Jurkat, Clone E6-1 (cell line): ENCODE measurements around the gene ZNF385B.

Experiments used
- DNase-seq: peaks from one replicate; pipeline ENCODE4 v3.0.0-alpha.2; 2011; ENCODE audit warnings: low read depth, low spot score
- H3K4me3 ChIP-seq: 2 replicates; pipeline ENCODE4 v1.5.1; 2011; ENCODE audit warnings: mild to moderate bottlenecking, low read length, control low read depth, moderate library complexity

ZNF385B gene

DNA sequence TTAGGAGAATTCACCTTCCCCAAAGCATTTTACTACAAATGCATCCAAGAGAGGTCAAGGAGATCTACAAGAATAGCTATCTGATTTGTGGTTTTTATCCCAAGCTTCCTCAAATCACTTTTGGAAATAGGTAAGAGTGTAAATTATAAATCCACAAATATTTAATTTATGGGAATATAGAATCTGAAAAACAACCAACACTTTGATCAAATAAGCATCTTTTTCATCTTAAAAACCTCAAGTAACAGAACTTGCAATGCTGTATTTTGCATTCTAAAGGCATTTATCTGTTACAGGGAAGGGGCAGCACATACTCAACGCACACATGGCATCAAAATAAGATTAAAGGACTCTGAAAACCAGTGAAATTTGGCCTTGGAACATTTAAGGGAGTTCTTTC lies 1.9 kb downstream of the ZNF385B start:
- no peak for DNase-seq
- H3K4me3 ChIP-seq, result no peak overlapping the region

DNA sequence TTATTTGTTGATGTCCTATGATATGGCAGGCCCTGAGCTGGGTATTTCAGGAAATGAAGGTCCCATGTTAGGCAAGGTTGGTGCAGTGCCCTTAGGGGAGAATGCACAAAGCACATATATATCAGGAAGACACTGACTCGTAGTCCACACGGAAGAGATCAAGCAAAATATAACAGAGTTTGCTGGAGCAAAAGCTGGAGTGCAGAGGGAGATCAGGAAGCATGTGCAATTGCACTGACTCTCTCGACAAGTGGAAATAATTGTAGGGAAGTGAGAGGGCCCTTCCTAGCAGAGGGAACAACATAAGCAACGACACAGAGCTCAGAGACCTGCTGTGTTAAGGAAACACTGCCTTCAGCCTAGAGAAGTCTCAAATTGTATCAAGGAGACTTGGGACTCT lies 4.2 kb downstream of the ZNF385B start:
- no peak overlapping the region for H3K4me3 ChIP-seq
- no peak for DNase-seq

DNA sequence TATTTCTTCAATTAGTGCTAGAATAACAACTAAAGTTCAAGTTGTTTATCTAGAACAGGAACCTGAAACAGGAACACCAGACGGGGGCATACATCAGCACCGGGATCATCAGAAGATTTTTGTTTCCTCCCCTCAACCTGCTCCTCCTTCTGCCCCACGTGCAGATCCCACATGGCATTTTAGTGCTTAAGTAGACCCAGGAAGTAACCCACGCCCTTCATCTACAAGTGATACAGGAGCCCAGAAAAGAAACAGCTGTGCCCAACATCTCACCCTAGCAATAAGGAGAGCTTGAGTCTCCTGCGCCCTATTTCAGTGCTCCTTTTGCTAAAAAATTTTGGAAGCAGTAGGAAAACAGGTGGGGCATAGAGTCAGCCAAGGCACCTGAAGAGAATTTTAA lies 5.2 kb downstream of the ZNF385B start:
- DNase-seq, result no peak
- H3K4me3 ChIP-seq, result no peak overlapping the region

DNA sequence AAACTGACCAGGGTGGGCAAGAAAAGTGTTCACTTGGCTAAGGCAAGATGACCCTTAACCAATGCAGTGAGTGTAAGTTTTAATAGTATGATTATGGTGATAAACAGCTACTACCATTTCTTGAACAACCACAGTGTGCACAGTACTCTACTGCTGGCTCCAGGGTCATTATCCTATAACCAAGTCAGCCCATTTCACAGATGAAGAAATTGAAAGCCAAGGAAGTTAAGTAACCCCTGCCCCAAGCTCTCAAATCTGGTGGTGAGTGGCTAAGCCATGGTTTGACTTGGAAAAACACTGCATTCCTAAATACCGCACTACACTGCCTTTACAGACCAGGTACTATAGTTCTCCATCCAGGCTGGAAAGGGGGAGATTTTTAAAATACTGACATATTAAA lies 5.7 kb downstream of the ZNF385B start:
- no peak overlapping the region for H3K4me3 ChIP-seq
- no peak for DNase-seq

DNA sequence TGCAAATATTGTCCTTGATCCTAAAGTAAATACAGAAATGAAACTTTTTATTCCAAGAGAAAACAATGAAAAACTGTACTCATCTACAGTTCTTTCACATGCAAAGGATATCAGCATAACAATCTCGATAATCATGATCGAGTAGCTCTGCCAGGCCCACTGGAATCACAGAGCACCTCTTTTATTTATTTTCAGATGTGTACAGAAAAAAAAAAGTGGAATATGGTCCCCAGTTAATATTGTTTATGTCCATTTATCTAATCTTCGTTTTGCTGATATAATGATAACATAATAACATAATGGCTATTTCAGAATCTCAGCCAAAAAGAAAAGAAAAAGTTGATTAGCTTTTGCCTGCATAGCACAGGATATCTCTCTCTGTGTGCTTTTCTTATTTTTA lies 6.5 kb downstream of the ZNF385B start:
- DNase-seq, result no peak
- no peak overlapping the region for H3K4me3 ChIP-seq

DNA sequence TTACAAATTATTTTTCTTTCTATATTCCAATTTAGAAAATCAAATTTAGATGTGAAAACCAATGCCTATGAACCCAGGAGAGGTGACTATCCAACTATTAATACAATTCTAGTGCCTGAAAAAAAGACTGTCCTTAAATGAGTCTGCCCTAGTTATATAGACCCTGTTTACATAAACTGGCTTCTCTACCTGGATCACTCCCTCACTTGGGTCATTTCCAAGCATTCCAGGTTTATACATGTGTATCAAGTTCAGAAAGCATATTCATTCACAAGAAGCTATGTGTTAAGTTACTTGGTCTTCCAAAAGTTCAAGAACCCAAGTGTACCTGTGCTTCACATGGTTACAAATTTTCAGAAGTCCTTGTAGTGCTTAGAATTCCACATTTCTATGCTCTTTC lies 8.3 kb downstream of the ZNF385B start:
- no peak for DNase-seq

DNA sequence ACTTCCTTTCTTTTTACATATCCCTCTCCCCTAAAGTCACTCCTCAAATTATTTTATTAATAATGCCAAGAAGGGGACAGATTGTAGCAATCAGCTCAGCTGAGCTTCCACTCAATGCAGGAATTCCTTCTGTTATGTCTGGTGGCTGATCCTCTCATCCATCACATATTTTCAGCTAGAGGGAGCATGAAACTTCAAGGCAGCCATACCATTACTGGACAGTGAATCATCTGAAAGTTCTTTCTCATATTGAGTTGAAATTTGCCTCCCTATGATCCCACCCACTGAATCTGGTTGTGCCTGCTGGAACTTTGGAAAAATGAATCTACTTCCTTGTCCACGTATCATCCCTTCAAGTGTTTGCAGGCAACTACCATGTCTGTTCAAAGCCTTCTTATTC lies 11.2 kb downstream of the ZNF385B start:
- no peak overlapping the region for H3K4me3 ChIP-seq
- DNase-seq, result no peak

More for the DNA sequence above, 8.3 kb downstream of the ZNF385B start:
- H3K4me3 ChIP-seq, result no peak overlapping the region

DNA sequence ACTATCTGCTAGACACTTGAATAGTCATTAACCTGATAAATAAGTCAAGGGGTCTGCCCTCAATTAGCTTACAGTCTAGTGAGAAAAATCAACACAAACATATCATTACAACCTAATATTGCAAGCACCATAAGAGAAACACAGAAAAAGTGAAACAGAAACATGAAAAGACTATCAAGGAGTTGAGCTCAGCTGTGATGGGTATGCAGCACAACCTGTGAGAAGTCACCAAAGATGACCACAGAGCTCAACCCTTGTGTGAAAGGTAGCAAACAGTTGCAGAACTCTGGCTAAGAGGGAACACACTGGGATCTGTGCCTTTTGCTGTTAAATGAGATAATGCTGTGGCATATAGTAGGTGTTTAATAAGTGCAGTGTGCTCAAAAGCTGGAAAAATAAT lies 11.7 kb downstream of the ZNF385B start:
- H3K4me3 ChIP-seq, result no peak overlapping the region
- DNase-seq, result no peak

DNA sequence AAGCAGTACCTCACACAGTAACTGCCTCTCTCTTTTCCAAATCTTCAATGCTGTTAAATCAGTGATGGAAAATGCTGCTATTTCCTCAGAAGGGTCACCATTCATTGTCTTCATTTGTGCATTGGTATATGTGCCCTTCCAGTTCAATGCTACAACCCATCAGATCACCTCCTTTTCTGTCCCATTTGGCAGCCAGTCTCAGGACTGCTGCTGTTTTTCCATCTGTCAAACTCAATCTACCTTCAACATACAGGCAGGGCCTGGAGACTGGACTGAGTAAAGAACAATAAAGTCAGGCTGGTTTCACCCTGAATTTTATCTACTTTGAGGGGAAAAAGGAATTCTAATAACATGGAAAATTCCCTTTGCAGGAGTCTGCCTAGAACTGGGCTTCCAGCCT lies 17.9 kb downstream of the ZNF385B start:
- DNase-seq, result no peak

DNA sequence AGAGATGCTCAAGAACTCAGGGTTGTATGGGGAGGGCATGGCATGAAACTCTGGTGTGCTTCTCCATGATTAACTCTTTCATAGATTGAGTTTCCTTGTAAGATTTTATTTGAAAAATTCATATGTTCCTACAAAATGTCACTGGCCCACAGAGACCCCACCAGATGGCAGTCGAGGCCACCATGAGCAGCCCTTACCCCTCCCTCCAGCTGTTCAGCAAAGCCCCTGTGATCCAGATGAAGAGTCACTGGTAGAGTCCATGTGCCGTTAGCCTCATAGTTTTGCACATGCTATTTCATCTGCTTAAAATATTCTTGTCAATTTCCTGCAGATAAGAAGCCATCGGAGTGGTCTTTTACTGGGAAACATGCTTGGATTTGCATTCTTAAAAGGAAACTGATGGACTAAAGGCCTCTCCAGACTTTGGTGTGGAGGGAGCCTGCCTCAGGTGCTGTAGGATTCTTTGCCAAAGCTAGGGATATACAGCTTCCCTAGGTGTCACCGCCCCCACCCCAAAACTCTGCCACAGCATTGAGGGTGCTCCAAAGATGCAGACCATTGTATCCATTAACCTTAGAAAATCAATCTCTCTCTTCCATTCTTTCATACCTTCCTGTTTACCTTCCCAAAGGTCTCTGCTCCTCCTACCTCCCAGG lies 18.8 kb downstream of the ZNF385B start:
- peak; percentile 9 for DNase-seq
- H3K4me3 ChIP-seq, result no peak overlapping the region

More for the DNA sequence above, 17.9 kb downstream of the ZNF385B start:
- H3K4me3 ChIP-seq, result no peak overlapping the region

DNA sequence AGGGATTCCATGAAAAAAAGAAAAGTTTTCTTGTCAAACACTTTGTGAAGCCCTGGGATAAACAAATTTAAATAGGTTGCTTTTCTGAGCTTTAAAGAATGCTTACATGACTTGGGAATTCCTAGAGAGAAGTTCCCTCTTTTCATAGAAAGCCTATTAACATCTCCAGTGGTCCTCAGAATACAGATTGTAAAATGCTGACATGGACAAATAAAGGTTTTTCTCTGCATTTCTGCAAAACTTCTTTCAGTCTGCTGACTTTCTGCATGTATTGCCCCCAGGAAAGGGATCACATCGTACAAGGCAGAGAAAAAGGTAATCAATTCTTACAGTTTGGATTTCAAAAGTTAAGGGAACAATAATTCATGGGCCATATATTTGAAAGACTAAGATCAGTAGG lies 20.6 kb downstream of the ZNF385B start:
- DNase-seq, result no peak

DNA sequence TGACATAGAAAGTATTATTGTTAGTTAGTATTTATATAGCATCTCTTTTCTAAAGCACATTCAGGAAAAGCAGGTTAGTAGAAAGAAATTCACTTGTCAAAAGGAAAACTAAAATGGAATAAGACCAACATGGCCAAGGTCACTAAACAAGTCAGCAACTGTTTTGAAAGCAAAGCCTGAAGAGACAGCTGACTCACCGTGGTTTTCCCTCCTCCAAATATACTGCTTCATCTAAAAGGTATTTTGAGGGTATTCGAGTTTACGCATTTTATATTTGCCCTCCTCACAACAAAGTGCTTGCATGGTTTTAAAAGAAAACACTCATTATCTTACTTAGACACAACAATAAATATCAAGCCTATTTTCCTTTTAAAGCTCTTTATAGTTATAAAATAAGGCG lies 24.0 kb downstream of the ZNF385B start:
- DNase-seq, result no peak
- no peak overlapping the region for H3K4me3 ChIP-seq

More for the DNA sequence above, 20.6 kb downstream of the ZNF385B start:
- H3K4me3 ChIP-seq, result no peak overlapping the region

DNA sequence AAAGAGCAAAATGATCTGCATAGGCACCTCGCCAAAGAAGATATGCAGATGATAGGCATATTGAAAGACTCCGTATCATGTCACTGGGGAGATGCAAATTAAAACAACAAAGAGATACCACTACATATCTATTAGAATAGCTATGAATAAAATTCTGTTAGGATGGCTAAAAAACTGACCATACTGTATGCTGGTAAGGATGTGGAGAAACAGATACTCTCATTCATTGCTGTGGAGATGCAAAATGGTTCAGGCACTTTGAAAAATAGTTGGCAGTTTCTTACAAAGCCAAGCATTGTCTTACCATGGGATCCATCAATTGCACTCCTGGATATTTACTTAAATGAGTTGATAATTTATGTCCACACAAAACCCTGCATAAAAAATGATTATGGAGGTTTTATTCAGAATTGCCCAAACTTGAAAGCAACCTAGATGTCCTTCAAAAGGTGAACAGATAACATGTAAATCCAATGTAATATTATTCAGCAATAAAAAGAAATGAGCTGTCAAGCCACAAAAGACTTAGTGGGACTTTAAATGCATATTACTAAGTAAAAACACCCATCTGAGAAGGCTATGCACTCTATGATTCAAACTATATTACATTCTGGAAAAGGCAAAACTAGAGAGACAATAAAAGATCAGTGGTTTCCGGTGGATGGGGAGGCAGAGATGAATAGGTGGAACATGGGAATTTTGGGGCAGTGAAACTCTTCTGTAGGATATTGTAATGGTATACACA lies 31.2 kb downstream of the ZNF385B start:
- H3K4me3 ChIP-seq, result no peak overlapping the region
- no peak for DNase-seq

DNA sequence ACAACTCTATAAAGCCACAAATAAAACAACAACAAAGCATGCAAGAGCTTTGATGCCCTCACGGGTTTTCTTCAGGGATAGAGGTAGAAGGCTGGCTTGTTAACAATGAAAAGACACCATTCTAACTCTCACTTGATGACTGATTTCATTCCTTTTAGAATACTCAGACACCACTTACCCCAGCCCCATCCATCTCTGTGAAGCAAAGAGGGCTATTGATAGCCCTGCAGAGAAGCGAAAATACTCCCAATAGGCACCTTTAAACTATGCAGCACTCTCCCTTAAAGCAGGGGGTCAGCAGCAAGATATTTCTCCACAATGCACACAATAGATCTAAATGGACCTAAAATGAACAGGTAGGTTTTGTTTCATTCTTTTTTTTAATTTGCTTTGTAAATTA lies 35.1 kb downstream of the ZNF385B start:
- no peak for DNase-seq
- no peak overlapping the region for H3K4me3 ChIP-seq

DNA sequence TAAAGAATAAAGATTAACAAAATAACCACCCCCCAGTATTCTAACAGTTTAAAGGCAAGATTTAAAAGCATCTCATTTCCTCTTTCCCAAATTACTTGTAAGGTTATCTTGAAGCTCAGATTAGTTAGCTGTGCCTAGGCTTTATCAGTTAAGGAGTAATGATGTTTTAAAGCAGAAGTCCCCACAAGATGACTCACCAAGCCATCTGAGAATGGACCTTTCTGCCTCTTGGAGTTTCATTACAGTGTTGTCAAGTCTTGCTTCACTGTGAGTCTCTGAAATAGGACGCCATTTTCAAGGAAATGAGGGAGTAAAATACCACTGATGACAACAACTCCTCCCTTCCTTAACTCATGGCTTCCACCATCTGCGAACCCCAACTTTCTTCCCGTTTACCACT lies 35.9 kb downstream of the ZNF385B start:
- H3K4me3 ChIP-seq, result no peak overlapping the region
- DNase-seq, result no peak

DNA sequence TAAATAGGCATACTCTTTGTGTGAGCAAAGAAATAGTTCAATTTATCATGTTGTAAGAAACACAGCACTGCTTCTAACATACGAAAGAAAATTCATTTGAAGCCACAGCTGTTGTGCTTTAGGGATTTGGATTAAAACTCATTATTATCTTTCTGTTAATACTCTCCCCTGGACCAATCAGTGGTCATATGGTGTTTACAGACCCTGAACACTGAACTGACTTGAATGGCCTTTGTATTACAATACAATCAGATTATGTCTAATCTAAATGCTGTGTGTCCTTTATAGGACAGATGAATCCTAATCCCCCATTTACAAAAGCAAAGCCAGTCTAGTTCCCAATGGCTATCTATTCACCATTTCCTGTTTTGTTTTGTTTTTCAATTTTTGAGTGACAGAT lies 36.5 kb downstream of the ZNF385B start:
- no peak for DNase-seq
- no peak overlapping the region for H3K4me3 ChIP-seq

DNA sequence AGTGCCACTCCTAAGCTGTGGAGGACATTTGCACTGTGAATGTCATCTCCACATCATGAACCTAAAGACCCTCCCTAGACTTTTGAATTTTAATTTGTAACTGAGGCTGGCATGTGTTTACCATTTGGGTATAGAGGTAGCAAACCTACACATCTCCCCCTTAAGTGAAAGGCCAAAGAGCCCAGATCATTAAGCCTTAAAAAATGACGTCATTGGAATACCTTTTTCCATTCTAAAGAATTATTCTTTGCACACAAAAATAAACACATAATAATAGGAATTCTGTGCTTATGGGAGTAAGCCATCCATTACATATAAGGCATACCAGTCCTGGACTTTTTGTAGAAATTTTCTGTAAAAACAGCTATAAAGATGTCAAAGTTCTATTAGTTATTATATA lies 38.9 kb downstream of the ZNF385B start:
- H3K4me3 ChIP-seq, result no peak overlapping the region
- no peak for DNase-seq

DNA sequence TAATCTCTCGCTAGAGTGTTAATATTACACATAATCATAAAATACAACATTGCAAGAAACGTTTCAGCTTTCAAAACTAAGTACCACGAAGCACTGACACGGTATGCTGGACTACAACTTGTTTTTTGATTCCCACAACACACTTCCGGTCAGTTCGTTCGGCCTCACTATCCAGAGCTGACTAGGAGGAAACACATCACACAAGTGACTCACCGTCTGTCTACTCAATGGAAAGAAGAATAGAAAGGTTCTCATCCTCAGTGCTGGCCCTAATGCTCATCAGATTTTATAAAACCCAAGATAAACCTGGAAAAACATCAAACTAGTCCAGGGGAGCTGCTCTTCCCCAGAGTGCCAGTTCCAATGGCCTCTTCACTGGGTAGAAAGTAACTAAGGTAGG lies 42.9 kb downstream of the ZNF385B start:
- no peak overlapping the region for H3K4me3 ChIP-seq
- DNase-seq, result no peak

DNA sequence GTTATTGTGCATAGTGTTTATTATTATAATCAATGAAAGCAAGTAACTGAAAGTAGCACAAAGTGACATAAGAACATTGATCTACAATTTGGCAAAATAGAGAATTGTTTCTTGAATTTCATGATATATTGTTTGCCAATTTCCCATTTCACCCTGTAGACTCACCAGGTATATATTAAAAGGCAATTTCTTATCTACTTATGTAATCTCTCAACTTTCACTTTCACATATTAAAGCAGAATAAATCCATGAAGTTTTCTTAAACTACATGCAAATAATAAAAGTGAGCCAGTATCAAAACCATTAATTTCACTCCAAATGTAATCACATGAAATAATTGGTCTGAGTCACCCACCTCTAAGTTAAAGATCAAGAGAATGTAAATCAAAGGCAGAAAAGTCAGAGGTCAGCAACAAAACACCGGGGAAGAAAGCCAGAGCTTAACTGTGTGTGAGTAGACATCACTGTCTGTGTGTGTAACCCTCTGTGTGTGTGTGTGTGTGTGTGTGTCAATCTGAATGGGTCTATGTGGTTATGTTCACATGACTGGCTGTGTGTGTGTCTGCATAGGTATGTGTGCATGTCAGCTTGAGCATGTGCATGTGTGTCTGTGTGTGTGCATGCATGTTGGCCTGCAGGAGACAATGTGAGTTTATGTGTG lies 44.1 kb downstream of the ZNF385B start:
- no peak overlapping the region for H3K4me3 ChIP-seq
- no peak for DNase-seq

DNA sequence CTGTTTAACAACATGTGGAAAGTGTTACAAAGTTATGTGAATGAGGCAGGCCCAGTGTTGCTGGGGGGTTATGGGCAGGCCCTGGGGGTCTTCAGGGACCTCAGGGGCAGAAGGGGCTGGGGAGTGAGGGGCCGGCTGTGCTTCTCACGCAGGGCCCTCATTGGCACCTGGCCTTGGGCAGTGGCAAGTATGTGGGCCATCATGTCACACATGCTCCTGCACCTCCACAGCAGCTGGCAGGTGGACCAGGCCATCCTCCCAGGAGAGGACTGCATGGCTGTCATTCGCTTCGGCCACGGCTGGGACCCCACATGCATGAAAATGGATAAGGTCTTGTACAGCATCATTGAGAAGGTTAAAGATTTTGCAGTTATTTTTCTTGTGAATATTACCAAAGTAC lies 47.4 kb downstream of the ZNF385B start:
- no peak for DNase-seq

DNA sequence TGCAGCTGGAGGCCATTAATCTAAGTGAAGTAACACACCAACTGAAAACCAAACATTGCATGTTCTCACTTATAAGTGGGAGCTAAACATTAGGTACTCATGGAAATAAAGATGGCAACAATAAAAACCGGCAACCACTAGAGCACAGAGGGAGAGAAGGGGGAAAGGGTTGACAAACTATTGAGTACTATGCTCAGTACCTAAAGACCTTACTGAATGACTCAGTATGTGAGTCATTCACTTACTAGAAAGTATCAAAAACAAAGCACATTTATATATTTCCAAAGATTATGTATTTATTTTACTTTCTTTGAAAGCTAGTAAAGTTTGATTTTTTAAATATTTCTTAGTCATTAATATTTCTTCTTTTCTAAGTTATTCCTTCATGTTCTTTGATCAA lies 48.9 kb downstream of the ZNF385B start:
- H3K4me3 ChIP-seq, result no peak overlapping the region
- no peak for DNase-seq

More for the DNA sequence above, 47.4 kb downstream of the ZNF385B start:
- no peak overlapping the region for H3K4me3 ChIP-seq
